Measurements from ENCODE around the gene CABLES2. TPM values are rescaled to one million over a fixed set of nuclear protein-coding genes. Genes with fewer than 3 reads are reported as not detected.

CABLES2 gene
- total and polyA plus RNA-seq, 9 of the 15 experiments (the other 6 are each of a cell fraction or from before 2014, with no cell fraction given) = 0.46 to 4.2 (median 1.6) TPM

- TF ChIP-seq ZBTB43 (CRISPR knock-in tag; IDR thresholded peaks at IDR 0.05) (no peak), POLR2B (IDR thresholded peaks at IDR 0.05; ENCODE audit: low read depth, partially characterized antibody) (no peak), STAT5A (IDR thresholded peaks at IDR 0.05; ENCODE audit: borderline replicate concordance, low read length) (no peak), MXI1 (IDR thresholded peaks at IDR 0.05; ENCODE audit: low read depth, low read length) (no peak), OTX1 (CRISPR knock-in tag; IDR thresholded peaks at IDR 0.05) (no peak), ZNF668 (CRISPR knock-in tag; IDR thresholded peaks at IDR 0.05) (no peak), PPARD (CRISPR knock-in tag; IDR thresholded peaks at IDR 0.05) (no peak), CHD2 (IDR thresholded peaks at IDR 0.05; ENCODE audit: low read depth, low read length) (no peak), E2F5 (CRISPR knock-in tag; IDR thresholded peaks at IDR 0.05) (no peak), EGR1 (conservative IDR thresholded peaks at IDR 0.05) (no peak), CBX5 (IDR thresholded peaks at IDR 0.05; ENCODE audit: borderline replicate concordance, low read depth) (no peak), KLF6 (CRISPR knock-in tag; IDR thresholded peaks at IDR 0.05; ENCODE audit: borderline replicate concordance) (no peak), TEAD4 (IDR thresholded peaks at IDR 0.05; ENCODE audit: low read length) (no peak), TEAD4 (CRISPR knock-in tag; IDR thresholded peaks at IDR 0.05; ENCODE audit: borderline replicate concordance) (no peak), PKNOX1 (IDR thresholded peaks at IDR 0.05) (0 out of 2 replicates have a peak, but pooled peaks have one; percentile 12), ESRRB (CRISPR knock-in tag; IDR thresholded peaks at IDR 0.05; ENCODE audit: borderline replicate concordance) (no peak), BRF1 (IDR thresholded peaks at IDR 0.05; ENCODE audit: borderline replicate concordance, extremely low read depth, insufficient read length) (no peak), LCOR (CRISPR knock-in tag; IDR thresholded peaks at IDR 0.05) (no peak), ZNF140 (CRISPR knock-in tag; IDR thresholded peaks at IDR 0.05) (no peak), CTBP1 (IDR thresholded peaks at IDR 0.05; ENCODE audit: borderline replicate concordance) (peak; percentile 73), TCF3 (CRISPR knock-in tag; IDR thresholded peaks at IDR 0.05) (no peak), TCFL5 (CRISPR knock-in tag; conservative IDR thresholded peaks at IDR 0.05) (no peak), NUFIP1 (IDR thresholded peaks at IDR 0.05; ENCODE audit: partially characterized antibody) (no peak), FOXP1 (CRISPR knock-in tag; IDR thresholded peaks at IDR 0.05) (no peak), RB1 (IDR thresholded peaks at IDR 0.05; ENCODE audit: low read depth) (peak; percentile 89; the same call in 1 of the 2 replicates), DEAF1 (CRISPR knock-in tag; IDR thresholded peaks at IDR 0.05) (peak; percentile 23; the same call in 1 of the 2 replicates)
These were observed 24.5 kb downstream of the CABLES2 start (continued) for GRCh38 chr20:62382306-62383198.

Data from K562 (cell line).